GM18520 (cell line): ENCODE data around the gene GPX4.

Experiments
- ATAC-seq: cut with Tn5 transposase; IDR thresholded peaks from one replicate; pipeline ENCODE4 v1.9.1; 2021; ENCODE audit not compliant: unreplicated experiment

GPX4 gene

DNA sequence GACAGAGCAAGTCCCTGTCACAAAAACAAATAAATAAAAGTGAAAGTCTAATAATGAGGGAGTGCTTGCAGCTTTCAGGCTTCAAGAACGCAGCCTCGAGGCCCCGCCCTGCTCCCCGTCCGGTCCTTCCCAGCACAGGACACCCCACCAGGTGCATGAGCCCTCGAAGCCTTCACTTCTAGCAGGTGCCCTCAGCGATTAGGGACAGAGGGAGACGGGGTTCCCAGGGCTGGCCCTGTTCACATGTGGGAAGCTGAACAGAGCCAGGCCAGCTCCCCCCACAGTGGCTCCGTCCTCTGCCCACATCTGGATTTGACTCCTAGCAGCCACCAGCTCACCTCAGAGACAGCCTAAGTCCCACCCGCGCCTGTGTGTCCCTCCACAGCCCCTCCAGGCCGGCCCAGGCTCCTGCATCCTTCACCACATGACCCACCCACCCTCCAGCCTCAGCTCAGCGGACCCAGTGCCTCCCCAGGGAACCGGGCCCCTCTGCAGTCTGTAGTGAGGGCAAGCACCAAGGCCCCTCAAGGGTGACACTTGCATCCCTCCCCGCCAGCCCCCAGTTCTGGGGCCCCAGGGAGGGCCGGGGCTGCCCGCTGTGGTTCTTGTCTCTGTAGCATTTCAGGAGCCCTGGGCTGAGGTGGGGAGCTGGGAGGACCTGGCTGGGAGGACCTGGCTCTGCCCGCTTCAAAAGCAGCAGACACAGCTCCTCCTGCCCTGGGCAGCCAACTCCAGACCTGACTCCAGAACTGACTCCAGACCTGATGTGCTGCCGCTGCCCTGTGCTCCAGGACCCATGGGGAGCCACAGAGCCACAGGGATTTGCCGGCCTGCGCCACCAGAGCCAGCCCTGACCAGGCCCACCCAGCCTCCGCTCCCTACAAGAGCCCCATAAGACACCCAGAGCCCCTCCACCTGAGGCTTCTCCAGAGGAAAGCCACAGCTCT is 27.2 kb downstream of the GPX4 start:
- no peak for ATAC-seq

DNA sequence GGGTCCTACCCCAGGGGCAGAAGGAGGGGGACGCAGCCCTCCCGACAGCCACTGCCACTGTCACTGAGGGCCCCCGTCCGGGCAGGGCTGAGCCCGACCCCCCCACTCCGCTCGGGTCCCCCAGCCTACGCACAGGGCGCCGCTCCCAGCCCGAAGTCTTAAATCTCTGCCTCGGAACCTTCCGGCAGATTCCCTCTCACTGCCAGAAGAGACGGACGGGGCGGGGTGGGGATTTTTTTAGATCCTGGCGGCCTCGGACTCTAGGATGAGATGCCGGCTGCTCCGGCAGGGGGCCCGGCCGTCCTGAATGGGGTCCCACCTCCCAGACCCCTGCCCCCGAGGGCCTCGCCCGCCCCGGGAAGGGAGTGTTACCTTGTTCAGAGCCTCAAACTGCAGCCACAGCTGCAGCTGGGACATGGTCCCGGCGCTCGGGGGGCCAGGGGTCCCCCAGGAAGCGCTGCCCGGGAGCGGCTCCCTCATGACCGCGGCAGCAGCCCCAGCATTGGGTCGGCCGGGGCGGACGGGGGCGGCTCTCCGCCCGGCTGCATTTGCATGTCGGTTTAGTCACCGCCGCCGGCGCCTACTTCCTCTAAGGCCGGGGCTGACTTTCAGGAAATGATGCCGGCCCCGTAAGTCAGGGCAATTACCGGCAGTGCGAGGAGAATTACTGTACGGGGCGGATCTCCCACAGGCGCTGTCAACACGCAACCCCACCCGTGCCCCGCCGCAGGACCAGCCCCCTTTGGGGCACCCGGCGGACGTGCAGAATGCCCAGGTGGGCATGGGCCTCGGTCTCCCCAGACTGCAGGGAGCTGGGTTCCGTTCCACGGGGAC is 28.1 kb downstream of the GPX4 start:
- peak; percentile 30 for ATAC-seq

DNA sequence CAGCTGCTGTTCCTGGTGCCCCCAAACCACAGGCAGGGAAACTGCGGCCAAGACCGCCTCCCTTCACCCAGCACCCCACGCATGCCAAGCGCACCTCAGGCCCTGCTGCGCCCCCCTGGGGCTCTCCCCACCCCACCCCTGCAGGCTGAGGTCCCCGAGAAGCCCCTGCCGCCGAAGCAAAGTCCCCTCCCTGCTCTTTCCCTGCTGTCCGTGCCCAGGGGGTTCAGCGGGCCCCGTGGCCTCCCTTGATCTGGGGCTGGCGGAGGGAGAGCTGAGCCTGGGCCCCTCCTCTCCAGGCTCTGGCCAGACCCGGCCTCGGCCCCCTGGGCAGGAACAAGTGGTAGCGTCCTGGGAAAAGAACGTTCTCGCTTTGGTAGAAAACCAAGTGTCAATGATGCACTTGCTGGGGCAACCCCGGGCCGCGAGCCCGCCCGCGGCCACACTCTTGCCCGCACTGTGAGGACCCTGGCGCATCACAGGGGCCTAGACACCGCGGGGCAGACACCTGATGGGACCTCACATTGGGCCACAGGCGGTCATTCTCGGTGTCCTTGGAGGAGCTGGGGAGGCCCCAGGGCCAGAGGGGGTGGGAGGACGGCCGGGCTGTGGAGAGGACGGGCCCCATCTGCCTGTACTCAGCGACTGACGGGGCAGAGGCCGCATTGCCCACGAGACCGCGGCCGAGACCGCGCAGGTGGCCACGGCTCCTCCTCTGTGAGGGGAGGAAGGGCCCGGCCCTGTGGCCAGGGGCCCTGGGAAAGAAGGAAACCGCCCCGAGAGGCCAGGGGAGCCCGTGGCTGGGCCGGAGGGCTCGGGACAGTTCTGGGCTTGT is 29.0 kb downstream of the GPX4 start:
- ATAC-seq, result peak; percentile 10

DNA sequence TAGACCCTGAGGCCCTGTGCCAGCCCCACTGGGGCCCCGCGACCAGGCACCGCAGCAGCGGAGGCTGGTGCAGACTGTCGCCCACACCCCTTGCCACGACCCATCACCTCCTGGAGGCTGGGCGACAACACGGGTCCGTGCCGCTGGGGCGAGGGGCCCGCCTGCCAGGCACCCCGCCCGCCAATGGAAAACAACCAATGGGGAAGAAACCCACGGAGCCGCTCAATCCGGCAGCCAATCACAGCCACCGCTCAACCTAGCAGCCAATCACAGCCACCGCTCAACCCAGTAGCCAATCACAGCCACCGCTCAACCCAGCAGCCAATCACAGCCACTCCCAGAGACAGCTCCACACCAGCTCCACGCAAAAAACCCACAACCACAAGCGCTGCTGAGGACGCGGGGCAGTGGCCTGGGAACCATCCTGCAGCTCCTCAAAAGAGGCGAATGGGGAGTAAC is 29.7 kb downstream of the GPX4 start:
- ATAC-seq, result peak; percentile 57

DNA sequence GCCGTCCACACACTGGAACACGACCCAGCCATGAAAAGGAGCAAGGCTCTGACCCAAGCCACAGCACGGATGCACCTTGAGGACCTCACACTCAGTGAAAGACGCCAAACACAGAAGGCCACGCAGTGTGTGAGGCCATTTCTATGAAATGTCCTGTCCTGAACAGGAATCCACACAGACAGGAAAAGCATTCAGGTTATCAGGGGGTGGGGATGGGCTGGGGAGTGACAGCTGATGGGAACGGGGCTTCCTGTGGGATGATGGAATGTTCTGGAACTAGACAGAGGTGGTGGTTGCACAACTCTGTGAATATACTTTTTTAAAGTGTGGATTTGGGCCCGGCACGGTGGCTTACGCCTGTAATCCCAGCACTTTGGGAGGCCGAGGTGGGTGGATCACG is 30.6 kb downstream of the GPX4 start:
- ATAC-seq, result no peak

DNA sequence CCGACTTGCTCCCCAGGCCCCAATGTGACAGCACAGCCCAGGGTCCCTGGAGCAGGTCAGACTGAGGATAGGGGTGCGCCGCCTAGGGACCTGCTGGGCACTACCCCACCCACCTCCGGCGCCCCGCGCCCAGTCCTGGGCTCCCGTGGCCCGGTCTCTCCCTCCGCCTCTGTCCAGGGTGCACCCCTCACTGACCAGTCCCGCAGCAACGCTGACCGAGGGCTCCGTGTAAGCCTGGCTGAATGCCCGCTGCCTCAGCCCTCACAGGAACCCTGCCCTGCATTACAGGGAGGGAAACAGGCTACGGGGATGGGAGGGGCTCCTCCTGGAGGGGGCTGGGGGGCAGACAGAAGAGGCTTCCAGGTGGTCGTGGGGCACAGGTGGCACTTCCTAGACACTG is 31.7 kb downstream of the GPX4 start:
- ATAC-seq, result no peak

DNA sequence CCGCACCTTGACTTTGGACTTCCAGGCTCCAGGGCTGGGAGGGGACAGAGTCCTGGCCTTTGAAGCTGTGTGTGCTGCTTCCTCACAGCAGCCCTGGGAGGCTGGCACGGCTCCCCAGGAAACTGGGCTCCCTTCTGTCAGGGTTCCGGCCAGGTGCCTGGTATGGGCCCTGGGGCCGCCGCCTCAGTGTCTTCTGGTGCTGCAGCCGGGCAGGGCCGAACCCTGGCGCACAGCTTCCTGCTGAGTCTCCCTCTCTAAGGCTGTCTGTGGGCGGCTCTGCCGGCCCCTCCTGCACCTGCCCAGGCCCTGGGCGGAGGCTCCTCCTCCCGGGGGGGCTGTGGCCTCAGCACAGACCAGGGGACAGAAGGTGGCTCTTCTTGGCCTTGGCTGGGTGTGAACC is 32.4 kb downstream of the GPX4 start:
- no peak for ATAC-seq

DNA sequence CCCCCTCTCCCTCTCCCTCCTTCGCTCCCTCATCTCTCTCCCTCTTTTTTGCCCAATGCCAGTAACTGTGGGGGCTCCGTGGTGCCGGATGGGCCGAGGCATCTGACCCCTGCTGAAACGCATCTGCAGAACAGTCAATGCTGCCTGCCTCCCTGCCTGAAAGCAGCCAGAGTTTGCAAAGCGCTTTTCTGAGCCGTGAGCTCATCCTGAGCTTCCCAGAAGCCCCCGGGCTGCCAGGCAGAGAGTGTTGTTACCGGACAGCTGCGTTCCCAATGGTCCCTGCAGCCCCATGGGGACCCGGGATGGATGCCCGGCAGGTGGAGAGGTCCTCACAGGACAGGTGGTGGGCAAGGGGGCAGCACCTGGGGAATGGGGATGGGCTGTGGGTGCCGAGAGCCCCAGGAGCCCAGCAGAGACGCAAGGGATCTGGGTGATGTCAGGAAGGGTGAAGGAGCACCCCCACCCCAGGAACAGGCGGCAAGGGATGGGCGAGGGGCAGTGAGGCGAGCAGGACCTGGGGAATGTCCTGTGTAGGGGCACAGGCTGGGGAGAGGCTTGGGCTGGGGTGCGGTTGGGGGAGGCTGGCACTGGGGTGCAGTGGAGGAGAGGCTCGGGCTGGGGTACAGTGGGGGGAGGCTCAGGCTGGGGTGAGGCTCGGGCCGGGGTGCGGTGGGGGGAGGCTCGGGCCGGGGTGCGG is 33.0 kb downstream of the GPX4 start:
- ATAC-seq, result no peak

DNA sequence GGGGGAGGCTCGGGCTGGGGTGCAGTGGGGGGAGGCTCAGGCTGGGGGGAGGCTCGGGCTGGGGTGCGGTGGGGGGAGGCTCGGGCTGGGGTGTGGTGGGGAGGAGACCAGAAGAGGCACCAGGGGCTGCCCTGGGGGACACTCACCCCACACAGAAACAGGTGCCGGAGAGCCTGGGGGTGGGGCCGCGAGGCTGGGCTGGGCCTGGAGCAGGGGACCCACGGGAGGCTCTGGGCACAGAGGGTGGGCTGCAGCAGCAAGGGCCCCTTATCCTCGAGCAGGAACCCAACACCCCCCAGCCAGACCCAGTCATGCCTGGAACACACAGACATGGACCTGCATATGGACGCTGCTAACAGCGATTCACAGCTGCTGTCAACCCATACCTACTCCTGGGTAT is 34.3 kb downstream of the GPX4 start:
- no peak for ATAC-seq

DNA sequence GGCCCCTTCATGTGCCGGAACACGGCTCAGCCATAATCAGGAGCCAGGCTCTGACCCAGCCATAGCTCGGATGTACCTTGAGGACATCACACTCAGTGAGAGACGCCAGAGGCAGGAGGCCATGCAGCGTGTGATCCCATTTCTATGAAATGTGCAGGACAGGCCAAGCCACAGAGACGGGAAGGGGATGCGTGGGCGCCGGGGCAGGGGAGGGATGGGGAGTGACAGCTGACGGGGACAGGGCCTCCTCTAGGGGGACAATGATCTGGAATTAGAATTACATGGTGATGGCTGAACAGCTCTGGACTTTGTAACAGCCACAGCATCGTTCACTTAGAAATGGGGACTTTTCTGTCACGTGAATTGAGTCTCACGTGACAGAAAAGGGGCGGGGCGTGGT is 35.3 kb downstream of the GPX4 start:
- no peak for ATAC-seq

DNA sequence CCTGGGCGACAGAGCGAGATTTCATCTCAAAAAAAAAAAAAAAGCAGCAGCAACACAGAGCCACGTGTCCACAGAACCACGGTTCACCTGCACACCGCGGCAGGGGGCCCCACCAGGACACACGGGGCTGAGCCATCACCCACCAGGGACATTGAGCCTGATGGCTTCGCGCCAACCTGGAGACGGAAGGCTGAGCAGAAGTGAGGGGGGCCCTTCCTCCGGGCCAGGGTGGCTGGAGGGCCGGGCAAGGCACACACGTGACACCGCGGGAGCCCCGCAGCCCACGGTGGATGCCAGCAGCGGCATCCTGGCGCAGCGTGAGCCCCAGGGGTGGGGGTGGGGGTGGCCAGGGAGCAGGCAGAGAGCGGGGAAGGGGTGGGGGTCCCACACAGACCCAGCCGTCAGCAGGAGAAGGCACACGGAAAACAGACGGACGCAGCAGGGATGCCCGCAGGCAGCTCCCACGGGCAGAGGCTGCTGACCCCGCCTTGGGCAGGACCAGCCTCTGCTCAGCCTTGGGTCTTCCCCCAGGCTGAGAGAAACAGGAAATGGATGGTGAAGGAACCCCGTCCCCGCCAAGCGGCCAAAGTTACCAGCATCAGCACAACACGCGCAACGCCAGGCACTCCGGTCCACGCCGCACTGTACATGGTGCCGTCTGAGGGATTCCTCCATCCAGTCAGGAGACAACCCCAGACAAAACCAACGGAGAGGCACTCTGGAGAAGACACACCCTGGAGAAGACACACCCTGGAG is 36.7 kb downstream of the GPX4 start:
- no peak for ATAC-seq

DNA sequence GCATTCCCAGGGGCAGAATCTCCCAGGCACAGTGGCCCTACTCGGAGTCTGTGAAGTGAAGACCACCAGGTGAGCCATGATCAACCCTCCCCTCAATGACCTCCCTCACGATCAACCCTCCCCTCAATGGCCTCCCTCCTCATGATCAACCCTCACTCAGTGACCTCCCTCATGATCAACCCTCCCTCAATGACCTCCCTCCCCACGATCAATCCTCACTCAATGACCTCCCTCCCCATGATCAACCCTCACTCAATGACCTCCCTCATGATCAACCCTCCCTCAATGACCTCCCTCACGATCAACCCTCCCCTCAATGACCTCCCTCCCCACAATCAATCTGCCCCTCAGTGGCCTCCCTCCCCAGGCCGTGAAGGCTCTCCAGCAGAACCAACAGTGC is 38.1 kb downstream of the GPX4 start:
- ATAC-seq, result no peak

DNA sequence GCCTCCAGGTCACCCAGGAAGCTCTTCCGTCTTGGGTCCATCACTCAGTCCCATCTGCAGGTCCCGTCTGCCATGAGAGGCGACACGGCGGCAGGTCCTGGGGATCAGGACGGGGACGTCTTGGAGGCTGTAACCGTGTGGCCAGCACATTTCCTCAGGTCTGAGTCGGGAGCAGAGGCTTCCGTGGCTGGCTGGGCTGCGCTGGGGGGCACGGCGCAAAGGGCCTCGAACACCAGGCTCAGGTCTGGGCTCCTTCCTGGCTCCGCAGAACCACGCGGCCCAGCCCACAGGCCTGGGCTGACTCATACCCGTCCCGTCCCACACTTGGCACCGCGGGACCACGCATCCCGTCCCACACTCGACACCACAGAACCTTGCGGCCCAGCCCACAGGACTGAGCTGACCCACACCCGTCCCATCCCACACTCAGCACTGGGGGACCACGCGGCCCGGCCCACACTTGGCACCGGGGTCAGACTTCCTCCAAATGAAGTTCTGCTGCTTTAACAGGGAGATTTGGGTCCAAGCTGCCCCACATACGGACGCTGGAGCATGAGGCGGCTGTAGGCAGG is 40.1 kb downstream of the GPX4 start:
- ATAC-seq, result no peak

DNA sequence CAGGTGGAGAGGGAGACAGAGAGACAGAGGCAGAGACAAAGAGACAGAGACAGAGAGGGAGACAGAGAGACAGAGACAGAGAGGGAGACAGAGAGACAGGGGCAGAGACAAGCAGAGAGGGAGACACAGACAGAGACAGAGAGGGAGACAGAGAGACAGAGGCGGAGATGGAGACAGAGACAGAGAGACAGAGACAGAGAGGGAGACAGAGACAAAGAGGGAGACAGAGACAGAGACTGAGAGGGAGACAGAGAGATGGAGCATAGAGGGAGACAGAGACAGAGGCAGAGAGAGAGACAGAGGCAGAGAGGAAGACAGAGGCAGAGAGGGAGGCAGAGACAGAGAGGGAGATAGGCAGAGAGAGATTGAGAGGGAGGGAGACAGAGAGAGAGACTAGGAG is 40.9 kb downstream of the GPX4 start:
- no peak for ATAC-seq

DNA sequence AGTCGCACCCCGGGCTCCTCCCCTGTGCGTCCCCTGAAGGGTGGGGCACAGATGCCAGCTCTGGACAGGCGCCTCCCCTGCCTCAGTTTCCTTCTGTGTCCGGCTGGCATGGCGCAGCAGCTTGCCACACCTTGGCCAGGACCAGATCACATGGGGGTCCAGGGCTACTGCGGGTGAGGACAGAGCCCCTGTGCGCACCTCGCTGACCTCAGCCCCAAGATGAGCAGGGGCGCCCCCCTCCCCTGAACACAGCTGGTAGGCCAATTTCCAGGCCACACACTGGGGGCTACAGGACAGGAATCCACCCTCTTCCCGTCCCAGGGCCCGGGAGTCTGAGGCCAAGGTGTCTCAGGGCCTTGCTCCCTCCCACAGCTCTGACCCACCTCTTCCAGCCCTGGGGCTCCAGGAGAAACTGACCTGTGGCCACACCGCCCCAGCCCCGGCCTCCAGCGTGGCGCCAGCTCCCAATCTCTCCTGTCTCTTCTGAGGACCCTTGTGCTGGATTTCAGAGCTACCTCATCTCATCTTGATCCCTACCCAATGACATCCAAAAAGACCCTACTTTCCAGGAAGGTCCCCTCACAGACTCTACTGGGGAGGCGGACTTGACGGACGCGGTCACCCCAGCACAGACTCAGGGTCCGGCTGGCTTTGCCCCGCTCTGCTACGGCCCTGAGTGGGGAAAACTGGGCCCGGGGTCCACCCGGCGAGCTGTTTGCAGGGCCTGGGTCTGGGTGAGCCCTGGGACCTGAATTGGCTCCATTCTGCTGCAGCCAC is 42.0 kb downstream of the GPX4 start:
- ATAC-seq, result no peak

DNA sequence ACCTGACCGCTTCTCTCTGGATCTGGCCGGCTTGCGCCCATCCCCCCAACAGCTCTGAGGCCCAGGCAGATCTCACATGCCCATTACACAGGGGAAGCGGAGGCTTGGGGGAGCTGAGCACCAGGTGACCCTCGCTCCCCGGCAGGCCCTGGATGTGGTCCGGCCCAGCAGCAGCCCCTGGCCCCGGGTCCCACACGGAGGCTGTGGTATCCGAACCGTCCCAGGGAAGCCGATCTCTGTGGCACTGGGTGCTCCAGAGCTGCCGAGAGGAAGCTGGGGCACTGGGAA is 42.6 kb downstream of the GPX4 start:
- no peak for ATAC-seq

DNA sequence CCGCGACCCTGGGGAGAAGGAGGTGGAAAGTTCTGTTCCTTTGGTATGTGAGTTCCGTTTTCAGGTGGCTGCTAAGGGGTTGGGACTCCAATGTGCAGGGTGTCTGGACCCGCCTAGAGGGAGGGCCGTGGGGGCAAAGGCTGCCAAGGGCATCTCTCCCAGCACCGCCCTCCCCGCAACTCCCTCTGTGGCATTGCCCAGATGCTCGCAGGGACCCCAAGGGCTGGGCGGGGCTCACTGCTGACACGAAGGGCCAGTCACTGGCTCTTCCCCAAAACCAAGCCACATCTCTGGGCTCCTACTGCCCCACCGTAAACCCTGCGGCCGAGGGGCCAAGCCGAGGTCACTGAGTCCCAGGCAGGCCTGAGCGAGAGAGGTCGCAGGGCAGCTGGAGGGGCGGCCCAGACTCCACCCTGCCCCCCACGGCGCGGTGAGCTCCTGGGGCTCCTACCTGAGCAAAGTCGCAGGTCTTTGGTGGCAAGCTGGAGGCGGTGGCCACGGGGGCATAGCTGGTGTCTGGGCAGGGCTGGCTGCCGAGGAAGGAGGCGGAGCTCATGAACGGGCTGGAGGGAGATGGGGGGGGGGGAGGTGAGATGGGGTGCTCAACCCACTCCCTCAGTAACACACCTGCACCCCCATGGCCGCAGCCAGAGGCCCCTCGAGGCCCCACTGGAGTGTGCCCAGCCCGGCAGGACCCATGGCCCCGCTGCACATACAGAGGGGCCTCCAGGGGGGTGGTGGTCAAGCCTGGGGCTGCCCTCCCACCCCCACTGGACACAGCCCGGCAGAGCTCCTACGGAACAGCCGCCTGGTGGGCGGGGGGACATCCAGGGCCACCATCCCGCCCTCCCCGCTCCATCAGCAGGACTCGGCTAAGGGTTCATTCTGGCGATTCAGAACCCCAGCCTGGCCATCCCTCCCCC is 43.3 kb downstream of the GPX4 start:
- ATAC-seq, result no peak
